Naive thymus-derived CD4-positive, alpha-beta T cell (primary cell): ENCODE data around the gene ABCC11. TPM values are rescaled to one million over a fixed set of nuclear protein-coding genes. Genes with fewer than 3 reads are reported as not detected.

Experiments
- ATAC-seq: fragments of 150-1000 bp; cut with Tn5 transposase; 2 replicates; pipeline ENCODE4 v1.10.0; 2021; ENCODE audit warnings: mild to moderate bottlenecking, moderate library complexity
- CTCF ChIA-PET: fragments of 350-600 bp; sonication (Branson Sonifier 250); formaldehyde crosslinking; loops from one replicate; lab custom pipeline; 2021; ENCODE audit warnings: antibody characterized with exemption; lab: Charles Lee
- POLR2A ChIA-PET: fragments of 350-600 bp; sonication (Branson Sonifier 250); formaldehyde crosslinking; loops from one replicate; lab custom pipeline; 2021; ENCODE audit warnings: antibody characterized with exemption, inconsistent platforms; lab: Charles Lee
- DNase-seq, 9 donors: peaks; one replicate each; pipeline versions ENCODE4 v3.0.0 to v3.0.0-alpha.2; 2020 to 2022; ENCODE audit warnings: mixed read lengths in 1 of 9
- H3K27ac ChIP-seq: one replicate; pipeline ENCODE4 v1.7.0; 2013; ENCODE audit warnings: mild to moderate bottlenecking, low read depth, low read length, moderate library complexity
- H3K27me3 ChIP-seq, 2 donors: one replicate each; pipeline ENCODE4 v1.7.0; 2013; ENCODE audit warnings: low read length in 2 of 2, mild to moderate bottlenecking in 2 of 2, moderate library complexity in 2 of 2; ENCODE audit not compliant: control insufficient read depth in 2 of 2, insufficient read depth in 2 of 2
- H3K36me3 ChIP-seq, 3 experiments: 1 replicate in 2 of 3; 2 replicates in 1 of 3; pipeline ENCODE4 v1.7.0; 2013; ENCODE audit warnings: low read length in 3 of 3, mild to moderate bottlenecking in 3 of 3, moderate library complexity in 1 of 3; ENCODE audit not compliant: insufficient read depth in 3 of 3, control insufficient read depth in 2 of 3
- H3K4me1 ChIP-seq, 2 donors: one replicate each; pipeline ENCODE4 v1.7.0; 2013; ENCODE audit warnings: low read length in 2 of 2, mild to moderate bottlenecking in 2 of 2, moderate library complexity in 1 of 2; ENCODE audit not compliant: control insufficient read depth in 2 of 2, insufficient read depth in 2 of 2
- H3K4me3 ChIP-seq: 2 replicates; pipeline ENCODE4 v1.7.0; 2013; ENCODE audit warnings: mild to moderate bottlenecking, low read length
- H3K9me3 ChIP-seq, 3 experiments: 1 replicate in 2 of 3; 2 replicates in 1 of 3; pipeline ENCODE4 v1.7.0; 2013; ENCODE audit warnings: low read length in 3 of 3; ENCODE audit not compliant: control insufficient read depth in 2 of 3
- H3K27ac Mint-ChIP-seq, 9 donors: one replicate each; pipeline ENCODE4 v1.8.0; 2020 to 2022; ENCODE audit warnings: mixed read lengths in 9 of 9, mild to moderate bottlenecking in 8 of 9, moderate library complexity in 5 of 9, inconsistent platforms in 2 of 9
- H3K27me3 Mint-ChIP-seq, 5 donors: one replicate each; pipeline ENCODE4 v1.8.0; 2021 to 2022; ENCODE audit warnings: mixed read lengths in 5 of 5, mild to moderate bottlenecking in 1 of 5
- H3K36me3 Mint-ChIP-seq, 5 donors: one replicate each; pipeline ENCODE4 v1.8.0; 2020 to 2022; ENCODE audit warnings: mixed read lengths in 5 of 5, mild to moderate bottlenecking in 3 of 5, inconsistent platforms in 1 of 5
- H3K4me1 Mint-ChIP-seq, 7 donors: one replicate each; pipeline ENCODE4 v1.8.0; 2020 to 2022; ENCODE audit warnings: mixed read lengths in 7 of 7, mild to moderate bottlenecking in 3 of 7, inconsistent platforms in 1 of 7
- H3K4me3 Mint-ChIP-seq, 10 donors: one replicate each; pipeline ENCODE4 v1.8.0; 2020 to 2022; ENCODE audit warnings: mild to moderate bottlenecking in 10 of 10, mixed read lengths in 10 of 10, moderate library complexity in 6 of 10, inconsistent platforms in 2 of 10
- H3K9me3 Mint-ChIP-seq, 11 donors: one replicate each; pipeline ENCODE4 v1.8.0; 2020 to 2022; ENCODE audit warnings: mixed read lengths in 11 of 11, mild to moderate bottlenecking in 4 of 11, inconsistent platforms in 1 of 11, moderate library complexity in 1 of 11
- intact Hi-C, 2 donors: fragments of 100-400 bp; cut with micrococcal nuclease; formaldehyde crosslinking; loops; one replicate each; pipeline ENCODE4 v1.15.1; 2023
- polyA plus RNA-seq, 2 donors: library from polyadenylated mRNA; unstranded; fragments of 300-500 nt; fragmentation: Illumina TruSeq; gene quantifications; one replicate each; pipeline ENCODE4 v1.2.3, GENCODE V29; 2021
- total RNA-seq, 6 experiments: library from RNA in 5 of 6; stranded (reverse) in 5 of 6; gene quantifications; 1 replicate in 5 of 6; 2 replicates in 1 of 6; pipeline ENCODE4 v1.2.3 and lab custom pipeline; 2021 to 2026

Gene ABCC11
- total and polyA plus RNA-seq, 7 experiments from 2014 or later = 0.08 to 0.81 TPM; not detected in 5

DNA sequence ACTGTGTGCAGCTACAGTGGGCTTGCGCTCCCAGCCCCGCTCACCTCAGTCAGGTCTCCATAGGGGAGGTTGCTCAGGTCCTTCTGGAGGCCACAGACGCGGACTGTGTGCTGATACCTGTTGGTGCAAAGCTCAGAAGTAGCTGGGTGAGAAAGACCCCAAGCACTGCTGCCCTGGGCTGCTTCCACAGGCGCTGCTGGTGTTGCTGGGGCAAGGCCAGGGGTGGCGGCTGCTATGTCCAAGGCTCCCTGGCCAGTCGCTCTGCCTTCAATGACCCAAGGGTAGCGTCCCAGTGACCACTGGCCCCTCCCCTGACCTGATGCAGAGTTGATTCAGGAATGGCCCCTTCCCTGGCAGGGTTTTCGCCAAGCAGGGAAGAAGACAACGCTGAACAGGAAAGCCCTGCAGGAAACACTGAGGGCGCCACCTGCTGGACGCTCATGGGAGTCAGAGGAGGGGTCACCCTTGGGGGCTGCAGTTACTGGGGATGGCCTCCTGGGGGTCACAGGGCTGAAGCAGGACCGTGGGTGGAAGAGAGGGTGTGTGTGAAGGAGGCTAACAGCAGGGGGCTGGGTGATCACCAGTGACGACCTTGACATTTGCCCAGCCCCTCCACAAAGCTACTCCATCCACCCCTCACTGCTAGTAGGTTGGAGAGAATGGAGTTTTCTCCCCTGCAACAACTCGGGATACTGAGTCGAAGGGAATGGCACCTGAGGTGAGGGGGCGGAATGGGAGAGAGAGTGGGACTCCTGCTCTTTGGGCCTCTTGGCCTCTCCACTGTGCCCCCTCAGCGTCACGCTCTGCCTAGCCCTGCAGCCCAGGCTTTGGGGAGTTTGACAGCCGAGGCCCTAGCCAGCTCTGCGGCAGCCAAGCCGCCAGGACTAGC lies 129.9 kb downstream of the ABCC11 start:
- Histone ChIP-seq H3K9me3 (no peaks in the 10 kb centered on the region), H3K27ac (no peak overlapping the region), H3K36me3 (no peaks in the 10 kb centered on the region), H3K4me3 (no peak overlapping the region), H3K27me3 (no peaks in the 10 kb centered on the region), H3K4me1 (no peaks in the 10 kb centered on the region)
- H3K4me1 Mint-ChIP-seq = peaks cover 0 to 3% (median 0%) of the 10 kb centered on the region in 7 donors
- H3K27ac Mint-ChIP-seq = no peak overlapping the region
- ChIA-PET CTCF (interaction anchor here (0.8 to 0.9 kb wide), 2 partner anchors 29 to 976 kb away, joined by 3 to 4 read pairs; no protein-coding TSS in a partner anchor), POLR2A (no interaction called here)
- no peaks in the 10 kb centered on the region for H3K9me3 Mint-ChIP-seq
- peak; percentile 7 to 54 (median 26) for DNase-seq
- intact Hi-C loops = loop anchor here in 1 of 2 donors (1.0 to 2.0 kb wide), 2 partner anchors 976 to 1079 kb away; no protein-coding TSS in a partner anchor
- ATAC-seq = peak; percentile 67
- no peaks in the 10 kb centered on the region for H3K36me3 Mint-ChIP-seq
- H3K27me3 Mint-ChIP-seq = peaks cover 0 to 16% (median 9%) of the 10 kb centered on the region in 5 donors
- no peak overlapping the region for H3K4me3 Mint-ChIP-seq

Other genes starting within 250 kb of the ABCC11 start
- not detected for gene ABCC12, start 91.5 kb downstream of the ABCC11 start, total RNA-seq
- not detected for gene ABCC12, start 91.5 kb downstream of the ABCC11 start, polyA plus RNA-seq
- 100 to 1,000 TPM in 2 of 5 experiments, 10 to 100 TPM in 3; 62.3 to 124 (median 83.0) TPM for gene LONP2, start 3.2 kb downstream of the ABCC11 start, total RNA-seq
- gene LONP2, start 3.2 kb downstream of the ABCC11 start, polyA plus RNA-seq = 10 to 100 TPM; 37.8 to 51.1 TPM
- gene SIAH1, start 137.9 kb upstream of the ABCC11 start, total RNA-seq = 10 to 100 TPM; 14.5 to 51.1 (median 19.8) TPM
- 10 to 100 TPM; 16.4 to 21.2 TPM for gene SIAH1, start 137.9 kb upstream of the ABCC11 start, polyA plus RNA-seq